HepG2 (cell line): Measurements from ENCODE around the gene ZKSCAN1. TPM values are rescaled to one million over a fixed set of nuclear protein-coding genes. Genes with fewer than 3 reads are reported as not detected.

ENCODE experiments used
- ATAC-seq: fragments of 200-7000 bp; cut with Tn5 transposase; 3 replicates; pipeline ENCODE4 v1.9.1; 2020; ENCODE audit warnings: mild to moderate bottlenecking, moderate library complexity
- BruUV-seq: library from RNA; stranded (reverse); fragments of 400-500 nt; replicated peaks from 2 replicates; lab custom pipeline; 2021; lab: Mats Ljungman, UMichigan
- CTCF ChIA-PET: fragments of 300-600 bp; formaldehyde crosslinking; extraction: SDS; loops from one replicate; lab custom pipeline; 2021; ENCODE audit warnings: low total read pairs, inconsistent platforms, low intra/inter-chr PET ratio; lab: Yijun Ruan, JAX
- POLR2A ChIA-PET: fragments of 350-600 bp; sonication (Branson Sonifier 250); formaldehyde crosslinking; loops from one replicate; lab custom pipeline; 2020; ENCODE audit warnings: antibody characterized with exemption, inconsistent platforms; lab: Yijun Ruan, JAX
- DNase-seq: peaks from one replicate; pipeline ENCODE4 v3.0.0-alpha.2; 2015; ENCODE audit warnings: low spot score
- FAIRE-seq: peaks from 3 replicates; lab custom pipeline; 2011; peaks lifted over from hg19 to GRCh38; lab: Jason Lieb, UNC
- H2AFZ ChIP-seq: one replicate; pipeline ENCODE4 v1.6.1; 2011; ENCODE audit warnings: low read length, inconsistent platforms
- H3K27ac ChIP-seq: fragments of 300-600 bp; 3 replicates; pipeline ENCODE4 v1.8.0; 2011; ENCODE audit warnings: mixed run types, mild to moderate bottlenecking, mixed read lengths, low read length, inconsistent platforms; ENCODE audit not compliant: insufficient read depth; ENCODE audit errors: extremely low read length
- H3K27me3 ChIP-seq, 2 experiments: fragments of 200-600 bp in 1 of 2; 2 replicates in 1 of 2; 3 replicates in 1 of 2; pipeline versions ENCODE4 v1.6.0 to v1.8.0; 2011; ENCODE audit warnings: low read length in 2 of 2, mild to moderate bottlenecking in 2 of 2, moderate library complexity in 2 of 2, inconsistent platforms in 1 of 2; ENCODE audit not compliant: insufficient read depth in 2 of 2, control insufficient read depth in 1 of 2
- H3K36me3 ChIP-seq, 2 experiments: fragments of 200-600 bp in 1 of 2; replicated peaks in 1 of 2; 2 replicates in 1 of 2; 3 replicates in 1 of 2; pipeline versions ENCODE4 v1.5.1 to v1.8.0; 2011; ENCODE audit warnings: low read length in 2 of 2, inconsistent platforms in 1 of 2; ENCODE audit not compliant: insufficient read depth in 2 of 2, control insufficient read depth in 1 of 2
- H3K4me1 ChIP-seq: 2 replicates; pipeline ENCODE4 v1.5.1; 2012; ENCODE audit warnings: low read length, inconsistent platforms; ENCODE audit not compliant: insufficient read depth
- H3K4me2 ChIP-seq: 2 replicates; pipeline ENCODE4 v1.6.0; 2011; ENCODE audit warnings: low read depth, low read length, inconsistent platforms
- H3K4me3 ChIP-seq, 3 experiments: fragments of 200-600 bp in 1 of 3; sonication (generic), shearing (Covaris generic) in 1 of 3; replicated peaks in 1 of 3; 2 replicates each; pipeline ENCODE4 v1.5.1; 2011 to 2016; ENCODE audit warnings: low read length in 3 of 3, inconsistent platforms in 2 of 3, low read depth in 2 of 3, mild to moderate bottlenecking in 2 of 3, control low read depth in 1 of 3, mixed read lengths in 1 of 3; ENCODE audit not compliant: insufficient read depth in 1 of 3
- H3K79me2 ChIP-seq: one replicate; pipeline ENCODE4 v1.6.1; 2011; ENCODE audit warnings: low read length, inconsistent platforms; ENCODE audit not compliant: insufficient read depth
- H3K9ac ChIP-seq: 2 replicates; pipeline ENCODE4 v1.6.0; 2011; ENCODE audit warnings: mild to moderate bottlenecking, low read depth, low read length, inconsistent platforms; ENCODE audit not compliant: insufficient read depth
- H3K9me3 ChIP-seq: 2 replicates; pipeline ENCODE4 v1.5.1; 2012; ENCODE audit warnings: mild to moderate bottlenecking, low read length
- H4K20me1 ChIP-seq: 2 replicates; pipeline ENCODE4 v1.6.0; 2011; ENCODE audit warnings: inconsistent platforms, mild to moderate bottlenecking, low read length, moderate library complexity; ENCODE audit not compliant: insufficient read depth
- ARID5B ChIP-seq: IDR thresholded peaks from 2 replicates; pipeline ENCODE4 v1.4.0; 2020; ENCODE audit warnings: mild to moderate bottlenecking, missing genetic modification reagents
- CTCF ChIP-seq: sonication (generic); formaldehyde crosslinking; IDR thresholded peaks from 2 replicates; pipeline ENCODE4 v1.5.0; 2020; ENCODE audit warnings: mild to moderate bottlenecking, missing genetic modification reagents, moderate library complexity
- HNF4A ChIP-seq: sonication (generic); formaldehyde crosslinking; IDR thresholded peaks from 2 replicates; pipeline ENCODE4 v1.4.0; 2020; ENCODE audit warnings: missing genetic modification reagents
- HOXA9 ChIP-seq: sonication (generic); formaldehyde crosslinking; IDR thresholded peaks from 2 replicates; pipeline ENCODE4 v1.8.1; 2022; ENCODE audit warnings: missing genetic modification reagents, mild to moderate bottlenecking, moderate library complexity, borderline replicate concordance
- JUNB ChIP-seq: sonication (generic); formaldehyde crosslinking; IDR thresholded peaks from 2 replicates; pipeline ENCODE4 v1.8.0; 2022; ENCODE audit warnings: missing genetic modification reagents, mild to moderate bottlenecking, borderline replicate concordance
- MAFF ChIP-seq: IDR thresholded peaks from 2 replicates; pipeline ENCODE4 v1.6.1; 2011; ENCODE audit warnings: low read depth, low read length, improper control_type of control experiment
- RBFOX2 ChIP-seq: fragments of 200-400 bp; formaldehyde crosslinking; IDR thresholded peaks from 2 replicates; pipeline ENCODE4 v1.6.1; 2017; ENCODE audit warnings: low read depth, mild to moderate bottlenecking, low read length
- SMAD3 ChIP-seq: sonication (generic); formaldehyde crosslinking; IDR thresholded peaks from 2 replicates; pipeline ENCODE4 v1.4.0; 2020; ENCODE audit warnings: missing genetic modification reagents
- ZFP37 ChIP-seq: sonication (generic); formaldehyde crosslinking; IDR thresholded peaks from 2 replicates; pipeline ENCODE4 v1.4.0; 2020; ENCODE audit warnings: missing genetic modification reagents, borderline replicate concordance
- ZNF281 ChIP-seq: sonication (generic); formaldehyde crosslinking; IDR thresholded peaks from 2 replicates; pipeline ENCODE4 v1.4.0; 2020; ENCODE audit warnings: missing genetic modification reagents, borderline replicate concordance
- ZNF468 ChIP-seq: sonication (generic); formaldehyde crosslinking; IDR thresholded peaks from 2 replicates; pipeline ENCODE4 v1.8.0; 2022; ENCODE audit warnings: mild to moderate bottlenecking, moderate library complexity, missing genetic modification reagents
- ZNF574 ChIP-seq: sonication (generic); formaldehyde crosslinking; IDR thresholded peaks from 2 replicates; pipeline ENCODE4 v1.4.0; 2020; ENCODE audit warnings: missing genetic modification reagents
- ZNF577 ChIP-seq: sonication (generic); formaldehyde crosslinking; IDR thresholded peaks from 2 replicates; pipeline ENCODE4 v1.4.0; 2020; ENCODE audit warnings: mild to moderate bottlenecking, low read depth, missing genetic modification reagents, borderline replicate concordance
- WGBS: methylation state at CpG from one replicate; pipeline ENCODE4 v1.1.6; 2017; ENCODE audit warnings: low lambda C conversion rate; 5-methylcytosine and 5-hydroxymethylcytosine counted together
- in situ Hi-C: cut with HindIII; loops from 2 replicates; pipeline ENCODE4 v1.10.0; 2017; ENCODE audit warnings: low pct_unique_long_range_greater_than_20kb; ENCODE audit not compliant: extremely low pct_ligation_motif_present
- intact Hi-C: fragments of 100-400 bp; cut with micrococcal nuclease; formaldehyde crosslinking; loops from one replicate; pipeline ENCODE4 v1.10.0; 2022; ENCODE audit not compliant: unreplicated experiment
- polyA plus RNA-seq, 8 experiments: library from polyadenylated mRNA; depleted of rRNA in 3 of 8; stranded (reverse) in 7 of 8; unstranded in 1 of 8; fragments of >200 nt; fragmentation: Illumina TruSeq in 4 of 8; extraction: Trizol in 4 of 8; gene quantifications; 2 replicates each; pipeline versions ENCODE4 v1.2.1 to v1.2.3, GENCODE V29; 2011 to 2016; ENCODE audit warnings: low read depth in 4 of 8, missing spikeins in 1 of 8, mixed read lengths in 1 of 8; ENCODE audit not compliant: insufficient read depth in 1 of 8
- total RNA-seq, 5 experiments: library from RNA; depleted of rRNA; stranded (reverse); fragments of >200 nt; fragmentation: Illumina TruSeq; extraction: Trizol; gene quantifications; 2 replicates each; pipeline ENCODE4 v1.2.3, GENCODE V29; 2016; ENCODE audit warnings: low read depth in 1 of 5

Gene ZKSCAN1
- total and polyA plus RNA-seq, 2 of the 13 experiments (the other 11 are each of a cell fraction or from before 2014, with no cell fraction given): 46.4 to 60.6 TPM

GRCh38 chr7:100077205-100077604 lies 61.8 kb downstream of the ZKSCAN1 start:
- Histone ChIP-seq H3K27me3 (no peaks in the 10 kb centered on the region; a peak in 1 of 5 replicates), H3K4me3 (no peak overlapping the region), H3K9ac (no peak overlapping the region), H2AFZ (no peak overlapping the region), H3K79me2 (peaks cover 63% of the 10 kb centered on the region), H4K20me1 (peaks cover 36% of the 10 kb centered on the region), H3K36me3 (peaks cover 24 to 55% of the 10 kb centered on the region in 2 experiments), H3K9me3 (no peaks in the 10 kb centered on the region), H3K27ac (peak overlapping the region; percentile 45), H3K4me1 (peaks cover 40% of the 10 kb centered on the region), H3K4me2 (peak overlapping the region; percentile 50; the same call in 1 of the 2 replicates)
- BruUV-seq: no TSS peak
- ChIA-PET POLR2A (interaction anchor here (0.6 to 0.8 kb wide), 2 partner anchors 10 to 27 kb away, joined by 3 to 4 read pairs; no protein-coding TSS in a partner anchor), CTCF (no interaction called here)
- 54% methylated on average over 4 of the region's 4 CpGs for WGBS
- ATAC-seq (no peak), DNase-seq (peak; percentile 61), FAIRE-seq (peak; percentile 48)
- in situ Hi-C loops (no loop called here), intact Hi-C loops (no loop called here)
- TF ChIP-seq ZNF281 (CRISPR knock-in tag): no peak
- 0 out of 2 replicates have a peak, but pooled peaks have one; percentile 18 for TF ChIP-seq ARID5B (CRISPR knock-in tag)
- peak; percentile 67 for TF ChIP-seq HNF4A (CRISPR knock-in tag)
- peak; percentile 43; the same call in 1 of the 2 replicates for TF ChIP-seq ZNF574 (CRISPR knock-in tag)
- no peak for TF ChIP-seq JUNB (CRISPR knock-in tag)
- TF ChIP-seq RBFOX2: peak; percentile 56
- TF ChIP-seq ZFP37 (CRISPR knock-in tag): no peak
- no peak for TF ChIP-seq CTCF (CRISPR knock-in tag)
- TF ChIP-seq ZNF577 (CRISPR knock-in tag): no peak
- no peak for TF ChIP-seq ZNF468 (CRISPR knock-in tag)
- no peak for TF ChIP-seq SMAD3 (CRISPR knock-in tag)
- 0 out of 2 replicates have a peak, but pooled peaks have one; percentile 31 for TF ChIP-seq MAFF
- no peak for TF ChIP-seq HOXA9 (CRISPR knock-in tag)
